HG02759 (cell line): ENCODE results near the gene ELMO3.
A peak's percentile ranks its signal among the peaks of the same experiment; 100 is the strongest.

Source experiments
- ATAC-seq: cut with Tn5 transposase; IDR thresholded peaks from one replicate; pipeline ENCODE4 v1.9.1; 2021; ENCODE audit warnings: mild to moderate bottlenecking, moderate library complexity; ENCODE audit not compliant: unreplicated experiment

The ELMO3 gene

GRCh38 chr16:67163999-67164558 lies 34.9 kb upstream of the ELMO3 start:
- ATAC-seq, result no peak

- ATAC-seq, result no peak
Measured at GRCh38 chr16:67164599-67165061, 34.3 kb upstream of the ELMO3 start, which contains the start of gene HSF4. Gene HSF4 (plus strand): TSS chr16:67164745. CDS start chr16:67164812, 67 bp downstream.

- no peak for ATAC-seq
Measured at GRCh38 chr16:67165121-67166078, 33.5 kb upstream of the ELMO3 start.

- no peak for ATAC-seq
Measured at GRCh38 chr16:67166110-67166547, 32.8 kb upstream of the ELMO3 start.

GRCh38 chr16:67166598-67167168 lies 32.2 kb upstream of the ELMO3 start:
- ATAC-seq, result no peak

- ATAC-seq, result no peak
Measured at GRCh38 chr16:67167588-67167987, 31.3 kb upstream of the ELMO3 start.

- no peak for ATAC-seq
Measured at GRCh38 chr16:67169011-67169451, 29.9 kb upstream of the ELMO3 start.

- ATAC-seq, result peak; percentile 5
Measured at GRCh38 chr16:67169642-67170167, 29.2 kb upstream of the ELMO3 start.

- peak; percentile 52 for ATAC-seq
Measured at GRCh38 chr16:67170168-67170948, 28.6 kb upstream of the ELMO3 start, which contains the start of gene NOL3. Gene NOL3 (plus strand): TSS chr16:67170538.

GRCh38 chr16:67170949-67171649 lies 27.8 kb upstream of the ELMO3 start:
- ATAC-seq, result no peak

- no peak for ATAC-seq
Measured at GRCh38 chr16:67173323-67173722, 25.6 kb upstream of the ELMO3 start.

GRCh38 chr16:67173808-67174705 lies 24.9 kb upstream of the ELMO3 start:
- ATAC-seq, result peak; percentile 43

- no peak for ATAC-seq
Measured at GRCh38 chr16:67174706-67175231, 24.2 kb upstream of the ELMO3 start.

- no peak for ATAC-seq
Measured at GRCh38 chr16:67176662-67177061, 22.3 kb upstream of the ELMO3 start.

- ATAC-seq, result no peak
Measured at GRCh38 chr16:67177743-67178699, 20.9 kb upstream of the ELMO3 start.

GRCh38 chr16:67179421-67180080 lies 19.4 kb upstream of the ELMO3 start:
- no peak for ATAC-seq

- ATAC-seq, result no peak
Measured at GRCh38 chr16:67180166-67180565, 18.8 kb upstream of the ELMO3 start.
